GM18909 (cell line): ENCODE measurements around the gene JAML.

Experiments used
- ATAC-seq: cut with Tn5 transposase; IDR thresholded peaks from one replicate; pipeline ENCODE4 v1.9.1; 2021; ENCODE audit warnings: mild to moderate bottlenecking; ENCODE audit not compliant: unreplicated experiment, poor library complexity

Gene JAML

GRCh38 chr11:118152020-118152551 lies 72.7 kb downstream of the JAML start:
- ATAC-seq: no peak

GRCh38 chr11:118151431-118151830 lies 73.4 kb downstream of the JAML start:
- no peak for ATAC-seq

DNA sequence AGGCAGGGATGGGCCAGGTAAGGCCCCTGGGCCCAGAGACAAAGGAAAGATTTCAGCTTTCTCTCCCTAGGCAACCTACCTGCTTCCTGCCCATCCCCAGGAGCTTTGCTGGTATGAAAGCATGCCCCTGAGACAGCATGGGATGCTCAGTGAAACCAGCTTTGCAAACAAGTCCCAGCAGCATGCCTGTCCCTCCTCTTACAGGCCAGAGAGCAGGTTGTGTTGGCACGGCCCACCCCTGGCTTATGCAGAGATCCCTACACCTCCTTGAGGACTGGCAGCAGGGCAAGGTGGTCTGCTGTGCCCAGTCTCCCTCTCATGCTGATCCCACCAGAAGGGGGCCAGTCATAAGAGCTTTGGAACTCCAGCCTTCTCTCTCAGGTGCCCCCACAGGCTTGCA lies 75.3 kb downstream of the JAML start:
- ATAC-seq: no peak

DNA sequence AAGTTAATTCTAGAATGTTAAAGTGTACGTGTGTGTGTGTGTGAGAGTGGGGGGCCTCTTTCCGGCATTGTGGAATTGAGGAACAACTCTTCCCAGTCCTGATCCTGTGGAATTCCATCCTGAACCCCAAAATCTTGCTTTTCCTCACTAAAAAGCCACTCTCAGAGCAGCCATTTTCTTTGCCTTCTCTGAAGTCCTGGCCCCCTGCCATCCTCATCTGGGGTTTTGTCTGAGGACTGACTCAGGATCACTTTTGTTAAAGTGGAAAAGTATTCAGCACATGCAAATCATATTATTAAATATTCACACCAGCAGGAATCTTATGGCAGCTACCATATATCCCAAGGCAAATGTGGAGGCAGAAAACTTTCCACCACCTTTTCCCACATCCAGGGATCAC lies 76.0 kb downstream of the JAML start:
- ATAC-seq: no peak

DNA sequence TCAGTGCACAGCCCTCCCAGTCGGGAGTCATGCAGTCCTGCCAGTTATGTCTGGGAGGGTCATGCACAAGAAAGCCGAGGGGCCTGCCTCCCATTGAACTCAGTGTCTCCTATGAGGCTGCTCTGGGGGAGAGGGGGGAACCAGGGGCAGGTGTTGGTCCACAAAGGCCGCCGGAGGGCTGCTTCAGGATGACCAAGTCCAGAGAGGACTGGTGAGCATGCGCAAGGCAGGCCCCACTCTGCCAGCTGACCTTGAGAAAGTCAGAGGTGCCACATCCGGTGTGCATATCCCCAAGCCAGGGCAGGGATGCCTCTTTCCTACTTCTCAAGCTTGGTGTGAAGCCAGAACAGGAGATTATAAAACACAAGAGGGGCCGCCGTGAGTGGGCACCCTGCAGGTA lies 76.6 kb downstream of the JAML start:
- no peak for ATAC-seq

- no peak for ATAC-seq
These were observed 77.3 kb downstream of the JAML start for GRCh38 chr11:118147502-118147901.

- no peak for ATAC-seq
These were observed 78.3 kb downstream of the JAML start for GRCh38 chr11:118146554-118146953.

GRCh38 chr11:118145285-118146227 lies 79.3 kb downstream of the JAML start:
- peak; percentile 74 for ATAC-seq

DNA sequence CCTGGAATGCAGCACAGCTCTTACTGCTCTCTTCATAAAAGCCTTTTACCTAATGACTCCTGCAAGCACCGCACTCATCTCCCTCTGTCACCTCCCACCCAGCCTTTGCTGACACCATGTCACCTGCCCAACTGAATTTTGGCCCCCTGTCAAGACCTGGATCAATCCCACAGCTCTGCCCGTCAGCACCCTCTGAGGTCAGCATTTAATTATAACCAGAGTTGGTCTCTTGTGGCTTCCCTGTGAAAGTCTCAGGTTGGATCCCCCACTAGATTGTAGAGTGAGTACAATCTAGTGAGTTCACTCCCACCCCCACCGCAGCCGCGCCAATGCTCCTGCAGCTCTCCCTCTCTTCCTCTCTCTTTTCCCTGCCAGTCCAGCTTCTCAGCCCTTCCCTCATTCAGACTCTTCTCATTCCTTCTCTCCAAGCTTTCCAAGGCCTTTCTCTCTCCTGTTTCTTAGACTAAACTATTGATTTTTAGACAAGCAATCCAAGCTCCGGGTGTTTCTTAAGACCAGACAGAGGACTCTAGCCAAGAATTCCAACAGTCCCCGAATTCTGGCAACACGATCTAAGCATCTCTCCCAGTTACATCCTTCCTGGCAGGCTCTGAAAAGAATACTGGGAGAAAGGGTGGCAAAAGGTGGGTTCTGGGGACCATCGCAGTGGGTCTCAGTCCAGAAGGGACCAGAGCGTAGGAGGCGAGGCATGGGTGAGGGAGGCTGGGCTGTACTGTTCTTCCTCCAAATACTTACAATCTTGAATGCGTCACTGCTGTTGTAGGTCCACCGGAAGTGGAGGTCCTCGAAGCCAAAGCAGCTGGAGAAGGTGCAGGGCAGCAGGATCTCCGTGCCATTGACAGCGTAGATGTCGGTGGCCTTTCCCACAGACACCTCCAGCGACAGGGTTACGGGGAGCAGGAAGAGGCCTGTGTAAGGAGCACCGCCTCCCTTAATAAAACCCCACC lies 80.2 kb downstream of the JAML start:
- no peak for ATAC-seq
